CD14-positive monocyte (primary cell): ENCODE measurements around the gene NBPF6. TPM values are rescaled to one million over a fixed set of nuclear protein-coding genes. Genes with fewer than 3 reads are reported as not detected.

ENCODE experiments used
- DNase-seq, 3 donors: peaks; one replicate each; pipeline ENCODE4 v3.0.0-alpha.2; 2011 to 2022
- H2AFZ ChIP-seq: 2 replicates; pipeline ENCODE4 v1.6.0; 2012; ENCODE audit warnings: mild to moderate bottlenecking, low read depth, low read length, inconsistent platforms; ENCODE audit not compliant: insufficient read depth, poor library complexity, severe bottlenecking
- H3K27ac ChIP-seq, 2 donors: 1 replicate in 1 of 2; 2 replicates in 1 of 2; pipeline ENCODE4 v1.5.1; 2012 to 2013; ENCODE audit warnings: low read length in 2 of 2, control low read depth in 1 of 2, inconsistent platforms in 1 of 2, low read depth in 1 of 2, mild to moderate bottlenecking in 1 of 2
- H3K27me3 ChIP-seq, 2 donors: one replicate each; pipeline versions ENCODE4 v1.6.0 to v1.6.1; 2011 to 2013; ENCODE audit warnings: low read length in 2 of 2; ENCODE audit not compliant: control insufficient read depth in 2 of 2, insufficient read depth in 2 of 2
- H3K36me3 ChIP-seq, 2 donors: replicated peaks in 1 of 2; 1 replicate in 1 of 2; 2 replicates in 1 of 2; pipeline versions ENCODE4 v1.5.1 to v1.6.1; 2012 to 2013; ENCODE audit warnings: low read length in 2 of 2, control low read depth in 1 of 2, inconsistent platforms in 1 of 2, mild to moderate bottlenecking in 1 of 2; ENCODE audit not compliant: insufficient read depth in 2 of 2, control insufficient read depth in 1 of 2
- H3K4me1 ChIP-seq, 2 donors: 1 replicate in 1 of 2; 2 replicates in 1 of 2; pipeline versions ENCODE4 v1.5.1 to v1.6.1; 2012 to 2013; ENCODE audit warnings: low read length in 2 of 2, control low read depth in 1 of 2, inconsistent platforms in 1 of 2, mild to moderate bottlenecking in 1 of 2, moderate library complexity in 1 of 2; ENCODE audit not compliant: insufficient read depth in 2 of 2, control insufficient read depth in 1 of 2
- H3K4me2 ChIP-seq: replicated peaks from 2 replicates; pipeline ENCODE3; 2012; ENCODE audit warnings: low read length, moderate library complexity, mild to moderate bottlenecking; ENCODE audit not compliant: poor library complexity, severe bottlenecking; ENCODE audit errors: extremely low read depth
- H3K4me3 ChIP-seq, 3 experiments: fragments of 200-600 bp in 1 of 3; sonication (generic) in 1 of 3; replicated peaks in 1 of 3; 1 replicate in 2 of 3; 2 replicates in 1 of 3; pipeline ENCODE4 v1.5.1; 2011 to 2013; ENCODE audit warnings: low read length in 3 of 3, mild to moderate bottlenecking in 3 of 3, control low read depth in 2 of 3, low read depth in 2 of 3, inconsistent platforms in 1 of 3, moderate library complexity in 1 of 3
- H3K79me2 ChIP-seq: 2 replicates; pipeline ENCODE4 v1.6.0; 2012; ENCODE audit warnings: mild to moderate bottlenecking, control low read depth, inconsistent platforms, low read length, moderate library complexity; ENCODE audit not compliant: insufficient read depth
- H3K9ac ChIP-seq: 2 replicates; pipeline ENCODE4 v1.6.0; 2017; ENCODE audit warnings: low read length, mild to moderate bottlenecking; ENCODE audit not compliant: insufficient read depth, poor library complexity, severe bottlenecking
- H3K9me3 ChIP-seq, 2 donors: replicated peaks in 1 of 2; 1 replicate in 1 of 2; 2 replicates in 1 of 2; pipeline versions ENCODE4 v1.5.1 to v1.6.1; 2012 to 2013; ENCODE audit warnings: low read length in 2 of 2, control low read depth in 1 of 2; ENCODE audit not compliant: control insufficient read depth in 1 of 2, insufficient read depth in 1 of 2
- H4K20me1 ChIP-seq: 2 replicates; pipeline ENCODE4 v1.6.0; 2012; ENCODE audit warnings: mild to moderate bottlenecking, low read length, control low read depth, moderate library complexity; ENCODE audit not compliant: insufficient read depth
- H3K27ac Mint-ChIP-seq, 7 donors: one replicate each; pipeline ENCODE4 v1.8.0; 2020; ENCODE audit warnings: mild to moderate bottlenecking in 7 of 7, mixed read lengths in 7 of 7, moderate library complexity in 6 of 7, inconsistent platforms in 2 of 7
- H3K27me3 Mint-ChIP-seq, 3 donors: one replicate each; pipeline ENCODE4 v1.8.0; 2021 to 2022; ENCODE audit warnings: low read depth in 3 of 3, mild to moderate bottlenecking in 3 of 3, mixed read lengths in 3 of 3, moderate library complexity in 3 of 3, inconsistent platforms in 1 of 3
- H3K36me3 Mint-ChIP-seq, 2 donors: one replicate each; pipeline ENCODE4 v1.8.0; 2020; ENCODE audit warnings: mixed read lengths in 2 of 2, inconsistent platforms in 1 of 2, mild to moderate bottlenecking in 1 of 2
- H3K4me1 Mint-ChIP-seq: one replicate; pipeline ENCODE4 v1.8.0; 2020; ENCODE audit warnings: mild to moderate bottlenecking, mixed read lengths
- H3K4me3 Mint-ChIP-seq, 2 donors: one replicate each; pipeline ENCODE4 v1.8.0; 2020; ENCODE audit warnings: mild to moderate bottlenecking in 2 of 2, mixed read lengths in 2 of 2, moderate library complexity in 1 of 2
- H3K9me3 Mint-ChIP-seq, 7 donors: one replicate each; pipeline ENCODE4 v1.8.0; 2020 to 2022; ENCODE audit warnings: mixed read lengths in 7 of 7, mild to moderate bottlenecking in 6 of 7, moderate library complexity in 6 of 7, inconsistent platforms in 2 of 7
- CTCF ChIP-seq: fragments of 200-600 bp; IDR thresholded peaks from one replicate; pipeline ENCODE4 v1.8.0; 2022; ENCODE audit warnings: antibody characterized with exemption, mild to moderate bottlenecking
- WGBS: methylation state at CpG from one replicate; pipeline ENCODE4 v1.1.5; 2013; ENCODE audit warnings: missing lambda C conversion rate; ENCODE audit not compliant: insufficient coverage; 5-methylcytosine and 5-hydroxymethylcytosine counted together
- intact Hi-C, 2 donors: fragments of 100-400 bp; cut with micrococcal nuclease; formaldehyde crosslinking; loops; one replicate each; pipeline versions ENCODE4 v1.15.0 to v1.15.1; 2023
- polyA plus RNA-seq, 3 donors: library from polyadenylated mRNA; depleted of rRNA in 1 of 3; unstranded in 2 of 3; stranded (reverse) in 1 of 3; fragments of 300-500 nt in 2 of 3; fragments of >200 nt in 1 of 3; fragmentation: Illumina TruSeq in 2 of 3; gene quantifications; 1 replicate in 2 of 3; 2 replicates in 1 of 3; pipeline ENCODE4 v1.2.3, GENCODE V29; 2012 to 2021

NBPF6 gene
- polyA plus RNA-seq, 3 donors, result not detected

DNA sequence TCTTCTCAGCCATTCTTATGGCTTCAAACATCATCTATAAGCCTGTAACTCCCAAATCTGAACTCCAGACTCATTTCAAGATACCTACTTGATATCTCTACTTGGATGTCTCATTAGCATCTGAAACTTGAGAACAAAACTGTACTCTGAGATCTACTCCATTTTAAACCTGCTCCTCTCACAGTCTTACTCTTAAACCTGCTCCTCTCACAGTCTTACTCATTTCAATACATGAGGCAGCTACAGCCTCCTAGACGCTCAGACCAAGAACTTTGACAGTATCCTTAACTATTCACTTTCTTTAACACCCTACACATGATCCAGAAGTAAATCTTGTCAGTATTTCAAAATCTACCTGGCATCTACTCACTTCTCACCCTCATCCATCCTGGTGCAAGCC is 54.3 kb downstream of the NBPF6 start:
- Histone ChIP-seq H3K4me3 (no peak overlapping the region), H3K9ac (no peak overlapping the region), H3K36me3 (no peaks in the 10 kb centered on the region), H2AFZ (no peak overlapping the region), H3K4me2 (no peak overlapping the region), H3K4me1 (peaks cover 15 to 21% of the 10 kb centered on the region in 2 donors), H3K27me3 (peaks cover 37 to 51% of the 10 kb centered on the region in 2 donors), H3K9me3 (no peaks in the 10 kb centered on the region), H3K27ac (no peak overlapping the region), H4K20me1 (no peaks in the 10 kb centered on the region), H3K79me2 (no peaks in the 10 kb centered on the region)
- no peaks in the 10 kb centered on the region for H3K9me3 Mint-ChIP-seq
- no peak for DNase-seq
- no peak overlapping the region for H3K4me3 Mint-ChIP-seq
- no peak for TF ChIP-seq CTCF
- H3K27ac Mint-ChIP-seq, result no peak overlapping the region
- intact Hi-C loops, result no loop called here
- no peaks in the 10 kb centered on the region for H3K36me3 Mint-ChIP-seq
- H3K4me1 Mint-ChIP-seq, result peaks cover 5% of the 10 kb centered on the region
- 93% methylated on average over 1 of the region's 1 CpG for WGBS
- H3K27me3 Mint-ChIP-seq, result peaks cover 15 to 27% (median 26%) of the 10 kb centered on the region in 3 donors

DNA sequence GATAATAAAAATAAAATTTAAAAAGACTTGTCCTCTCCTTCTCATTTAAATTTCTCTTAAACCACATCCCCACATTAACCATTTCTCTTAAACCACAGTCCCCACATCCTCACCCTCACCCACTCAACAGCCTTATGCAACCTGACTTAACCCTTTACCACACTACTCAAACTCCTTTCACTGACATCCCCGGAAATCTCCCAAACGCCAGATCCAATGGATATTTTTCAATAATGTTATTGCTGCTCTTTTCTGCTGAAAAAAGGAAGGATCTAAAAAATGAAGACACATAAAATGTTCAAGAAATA is 55.6 kb downstream of the NBPF6 start:
- Histone ChIP-seq H3K36me3 (no peaks in the 10 kb centered on the region), H3K9me3 (no peaks in the 10 kb centered on the region), H3K4me2 (no peak overlapping the region), H3K27ac (no peak overlapping the region), H2AFZ (no peak overlapping the region), H3K9ac (no peak overlapping the region), H3K4me3 (no peak overlapping the region), H3K4me1 (peaks cover 15 to 21% of the 10 kb centered on the region in 2 donors), H3K27me3 (peaks cover 41 to 48% of the 10 kb centered on the region in 2 donors), H4K20me1 (no peaks in the 10 kb centered on the region), H3K79me2 (no peaks in the 10 kb centered on the region)
- H3K9me3 Mint-ChIP-seq, result no peaks in the 10 kb centered on the region
- no peak overlapping the region for H3K27ac Mint-ChIP-seq
- H3K27me3 Mint-ChIP-seq, result peaks cover 10 to 32% (median 20%) of the 10 kb centered on the region in 3 donors
- no peaks in the 10 kb centered on the region for H3K36me3 Mint-ChIP-seq
- intact Hi-C loops, result no loop called here
- no peak for TF ChIP-seq CTCF
- peaks cover 5% of the 10 kb centered on the region for H3K4me1 Mint-ChIP-seq
- no CpG with 5 or more reads among the region's 2 CpGs for WGBS
- no peak for DNase-seq
- no peak overlapping the region for H3K4me3 Mint-ChIP-seq
